Measurements from ENCODE around the gene SLC5A9.

SLC5A9 gene

DNA sequence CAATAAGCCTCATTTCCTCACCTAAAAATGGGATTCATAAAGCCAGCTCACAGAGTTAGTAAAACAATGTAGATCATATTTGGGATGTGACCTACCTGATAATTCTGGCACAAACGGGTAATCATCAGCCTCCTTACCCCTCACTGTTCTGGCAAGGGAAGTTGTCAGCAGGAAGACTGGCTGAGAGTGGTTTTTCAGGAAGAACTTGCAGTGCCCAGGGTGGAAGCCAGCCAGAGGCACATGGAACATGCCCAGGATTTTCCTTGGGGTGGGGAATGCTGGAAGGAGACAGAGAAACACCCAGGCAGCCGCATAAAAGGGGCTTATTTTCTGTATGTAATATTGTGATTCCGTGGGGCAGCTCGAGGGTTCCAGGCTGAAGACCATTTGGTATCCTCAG is 7.7 kb upstream of the SLC5A9 start:
- no peak for DNase-seq

DNA sequence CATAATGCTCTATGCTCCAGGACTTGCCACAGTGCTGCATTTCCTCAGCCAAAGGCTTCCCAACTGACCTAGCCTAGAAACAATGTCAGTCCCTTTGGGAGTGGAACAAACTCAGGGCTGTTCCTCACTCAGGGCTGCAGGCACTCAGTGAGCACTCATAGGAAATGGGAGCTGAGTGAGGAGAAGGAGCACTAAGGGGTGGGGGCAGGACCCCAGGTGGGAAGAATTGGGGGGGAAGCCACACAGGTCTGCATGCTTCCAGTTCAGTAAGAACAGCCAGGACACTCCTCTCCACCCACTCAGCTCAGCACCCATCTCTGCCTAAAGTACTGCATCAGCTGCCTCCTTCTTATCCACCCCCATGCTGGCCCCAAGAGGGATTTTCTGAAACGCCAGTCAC is 7.3 kb upstream of the SLC5A9 start:
- DNase-seq = no peak

DNA sequence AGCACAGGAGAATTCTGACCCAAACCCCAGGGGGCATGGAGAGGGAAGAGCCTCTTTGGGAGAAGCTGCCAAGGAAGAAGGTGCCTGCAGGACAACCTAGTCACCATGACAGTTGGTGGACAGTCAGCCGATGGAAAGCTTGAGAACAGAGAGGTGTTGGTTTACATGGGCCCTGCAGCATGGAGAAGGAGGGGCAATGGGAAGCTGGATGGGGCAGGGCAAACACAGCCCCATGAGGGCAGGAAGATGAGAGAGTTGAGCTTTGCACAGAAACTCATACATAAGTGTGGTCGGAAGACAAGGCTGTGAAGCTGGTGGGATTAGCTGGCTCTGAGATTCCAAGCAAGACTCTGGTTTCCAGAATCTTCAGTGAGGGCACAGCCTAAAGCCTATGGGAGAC is 6.6 kb upstream of the SLC5A9 start:
- DNase-seq = no peak

DNA sequence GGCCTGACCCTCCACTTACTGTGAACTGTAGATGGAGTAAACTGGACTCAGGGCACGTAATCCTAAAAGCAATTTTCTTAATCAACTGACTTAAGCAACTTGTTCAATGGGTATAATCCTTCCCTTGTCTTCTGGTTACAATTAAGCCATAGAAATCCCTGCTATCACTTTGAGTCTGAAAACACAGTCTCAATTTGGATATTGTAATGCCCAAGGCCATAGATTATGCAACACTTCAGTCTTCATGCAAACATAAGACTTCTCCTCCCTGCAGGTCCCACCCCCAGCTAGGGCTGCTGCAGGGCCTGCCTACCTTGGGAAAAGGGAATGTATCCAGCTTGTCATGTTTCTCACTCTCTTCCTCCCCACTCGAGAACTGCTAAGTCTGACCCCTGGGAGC is 6.2 kb upstream of the SLC5A9 start:
- no peak for DNase-seq

DNA sequence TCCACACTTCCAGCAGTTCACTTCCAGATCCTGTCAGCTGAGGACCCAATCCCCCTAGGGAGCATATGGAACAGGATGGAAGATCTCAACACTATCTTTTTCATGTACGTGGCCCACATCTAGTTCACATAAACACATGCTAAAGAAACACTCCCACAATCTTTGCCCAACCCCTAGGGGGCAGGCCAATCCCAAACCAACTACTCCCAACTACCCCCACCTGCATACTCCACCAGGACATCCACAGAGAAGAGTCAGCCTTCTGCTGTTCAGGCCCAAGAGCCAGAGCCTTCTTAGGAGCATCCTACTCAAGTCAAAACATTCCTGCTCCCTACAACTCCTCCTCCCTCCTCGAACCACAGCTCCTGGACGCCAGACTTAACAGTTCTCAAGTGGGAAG is 5.6 kb upstream of the SLC5A9 start:
- DNase-seq = no peak

DNA sequence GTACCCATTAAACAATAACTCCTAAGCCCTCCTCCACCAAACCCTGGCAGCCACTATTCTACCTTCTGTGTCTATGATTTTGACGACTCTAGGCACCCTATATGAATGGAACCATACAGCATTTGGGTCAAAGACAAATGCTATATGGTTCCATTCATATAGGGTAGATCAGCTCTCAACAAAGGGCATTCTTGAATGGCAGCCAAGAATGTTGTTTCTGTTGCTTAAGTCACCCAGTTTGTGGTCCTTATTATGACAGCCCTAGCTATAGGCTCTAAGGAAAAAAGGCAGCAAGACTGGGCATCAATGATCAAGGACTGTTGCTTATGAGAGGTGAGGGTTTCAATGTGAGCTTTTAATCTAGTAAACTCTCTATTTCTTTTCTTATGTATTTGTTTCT is 4.7 kb upstream of the SLC5A9 start:
- no peak for DNase-seq

DNA sequence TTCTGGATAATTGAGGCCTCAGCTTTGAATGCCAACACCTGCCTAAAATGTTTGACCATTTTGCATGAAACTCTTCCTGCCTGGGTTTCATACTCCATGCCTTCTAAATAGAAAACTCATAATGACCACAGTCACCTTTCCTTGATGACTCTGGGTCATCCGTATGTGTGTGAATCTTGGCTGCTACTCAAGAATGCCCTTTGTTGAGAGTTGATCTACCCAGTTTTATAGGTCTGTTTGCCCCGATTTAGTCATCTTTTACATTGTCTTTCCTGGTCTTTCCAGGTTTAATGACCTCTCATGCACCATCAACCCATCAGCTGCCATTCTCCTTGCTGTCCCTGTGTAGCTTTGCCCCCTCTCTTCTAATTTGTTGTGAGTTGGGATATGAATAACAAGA is 2.7 kb upstream of the SLC5A9 start:
- no peak for DNase-seq

DNA sequence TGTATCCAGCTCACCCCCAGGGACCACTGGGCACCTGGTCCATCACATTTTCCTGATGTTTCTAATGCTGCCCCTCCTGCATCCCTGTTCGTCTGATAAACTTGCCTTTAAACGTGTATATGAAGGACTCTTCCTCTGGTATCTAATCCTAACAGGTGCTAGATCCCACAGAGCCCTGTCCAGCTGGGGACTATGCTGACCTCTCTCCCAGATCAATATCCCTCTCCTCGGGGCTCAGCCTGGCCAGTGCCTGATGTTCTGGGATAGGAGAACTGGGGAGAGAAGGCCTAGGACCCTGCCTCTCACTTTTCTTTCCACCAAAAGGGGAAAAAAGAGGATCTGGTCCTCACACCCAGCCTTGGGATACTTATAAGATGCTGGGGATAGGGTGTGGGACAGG is 1.4 kb upstream of the SLC5A9 start:
- DNase-seq = no peak

DNA sequence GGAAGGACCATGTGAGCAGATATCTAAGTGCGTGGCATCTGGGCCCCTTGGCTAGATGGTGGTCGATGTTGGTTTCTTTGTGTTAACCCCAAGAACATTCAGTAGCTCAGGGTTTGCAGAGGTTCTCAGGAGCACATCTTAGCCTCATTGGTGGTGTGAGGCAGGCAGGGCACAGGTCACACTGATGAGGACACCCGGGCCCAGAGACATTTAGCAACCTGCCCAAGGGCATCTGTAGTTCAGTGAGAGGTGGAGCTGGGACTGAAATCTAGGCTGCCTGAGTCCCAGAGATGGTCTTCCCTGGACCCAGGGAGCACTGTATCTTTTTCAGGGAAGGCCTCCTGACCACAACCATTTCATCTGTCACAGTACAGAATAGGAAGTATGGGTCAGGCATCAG is 859 bp upstream of the SLC5A9 start:
- DNase-seq = no peak

DNA sequence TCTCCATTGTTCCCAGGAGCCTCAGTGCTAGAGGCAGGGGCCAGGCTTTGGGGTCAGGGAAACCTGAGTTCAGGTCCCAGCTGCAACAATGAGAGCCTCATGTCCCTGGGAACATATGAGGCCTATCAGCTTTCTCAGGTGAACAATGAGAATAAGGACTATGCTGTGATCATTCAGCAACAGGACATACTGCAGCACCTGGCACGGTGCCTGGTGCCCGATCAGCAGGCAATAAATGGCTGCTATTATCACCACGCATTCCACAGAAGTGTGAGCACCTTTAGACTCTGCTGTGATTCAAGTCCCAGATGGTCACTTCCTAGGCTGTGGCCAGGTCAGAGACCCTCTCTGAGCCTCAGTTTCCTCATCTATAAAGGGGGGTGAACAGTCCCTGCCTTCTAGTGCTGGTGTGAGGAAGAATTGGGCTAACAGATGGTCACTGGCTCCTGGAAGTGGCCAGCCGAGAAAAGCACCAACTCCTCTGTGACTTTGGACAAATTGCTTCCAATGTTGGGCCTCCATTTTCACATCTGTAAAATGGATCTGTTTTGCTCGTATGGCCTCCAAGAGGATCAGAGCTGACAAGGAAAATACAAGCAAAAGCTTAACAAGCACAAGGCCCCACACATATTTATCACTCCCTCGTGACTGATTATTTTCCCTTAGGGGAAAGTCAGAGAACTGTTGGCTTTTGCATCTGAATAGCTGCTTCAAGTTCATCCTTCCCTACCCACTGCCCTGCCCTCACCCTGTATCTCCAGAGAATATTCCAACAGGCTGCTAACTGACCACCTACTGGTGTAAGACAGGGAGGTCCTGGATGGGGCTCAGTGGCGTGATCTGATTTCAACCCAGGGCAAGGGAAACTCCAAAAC is 1.1 kb downstream of the SLC5A9 start:
- peak; percentile 65 for DNase-seq

DNA sequence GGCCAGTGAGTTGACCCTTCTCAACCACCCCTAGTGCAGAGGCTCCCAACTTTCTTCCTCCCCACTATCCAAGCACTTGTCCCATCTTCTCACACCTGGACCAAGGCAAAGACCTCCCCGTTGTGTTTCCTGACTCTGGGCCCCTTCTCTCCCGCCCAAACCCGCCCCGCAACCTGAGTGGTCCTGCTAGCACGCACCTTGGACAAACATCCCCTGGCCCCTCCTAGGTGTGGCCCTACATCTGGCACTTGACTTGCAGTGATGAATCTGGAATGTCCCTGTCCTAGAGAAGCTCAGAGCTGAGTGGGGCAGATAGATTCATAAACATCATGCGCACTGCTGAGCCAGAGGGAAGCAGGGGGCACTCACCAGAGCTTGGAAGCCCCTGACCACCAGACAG is 2.3 kb downstream of the SLC5A9 start:
- no peak for DNase-seq

DNA sequence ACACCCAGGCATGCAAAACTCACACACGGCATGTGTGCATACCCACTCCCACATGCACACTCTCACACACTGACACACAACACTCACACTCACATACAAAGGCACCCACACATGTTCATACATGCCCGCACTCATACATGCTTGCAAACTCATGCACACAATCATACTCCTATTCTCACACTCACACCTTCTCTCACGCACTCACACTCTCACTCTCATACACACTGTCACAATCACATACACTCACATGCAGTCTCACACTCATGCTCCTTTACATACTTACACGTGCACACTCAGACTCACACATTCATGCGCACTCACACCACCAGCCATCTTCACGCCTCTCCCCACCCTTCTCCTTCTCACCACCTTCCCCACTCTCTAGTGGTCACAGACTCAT is 3.1 kb downstream of the SLC5A9 start:
- DNase-seq = no peak

DNA sequence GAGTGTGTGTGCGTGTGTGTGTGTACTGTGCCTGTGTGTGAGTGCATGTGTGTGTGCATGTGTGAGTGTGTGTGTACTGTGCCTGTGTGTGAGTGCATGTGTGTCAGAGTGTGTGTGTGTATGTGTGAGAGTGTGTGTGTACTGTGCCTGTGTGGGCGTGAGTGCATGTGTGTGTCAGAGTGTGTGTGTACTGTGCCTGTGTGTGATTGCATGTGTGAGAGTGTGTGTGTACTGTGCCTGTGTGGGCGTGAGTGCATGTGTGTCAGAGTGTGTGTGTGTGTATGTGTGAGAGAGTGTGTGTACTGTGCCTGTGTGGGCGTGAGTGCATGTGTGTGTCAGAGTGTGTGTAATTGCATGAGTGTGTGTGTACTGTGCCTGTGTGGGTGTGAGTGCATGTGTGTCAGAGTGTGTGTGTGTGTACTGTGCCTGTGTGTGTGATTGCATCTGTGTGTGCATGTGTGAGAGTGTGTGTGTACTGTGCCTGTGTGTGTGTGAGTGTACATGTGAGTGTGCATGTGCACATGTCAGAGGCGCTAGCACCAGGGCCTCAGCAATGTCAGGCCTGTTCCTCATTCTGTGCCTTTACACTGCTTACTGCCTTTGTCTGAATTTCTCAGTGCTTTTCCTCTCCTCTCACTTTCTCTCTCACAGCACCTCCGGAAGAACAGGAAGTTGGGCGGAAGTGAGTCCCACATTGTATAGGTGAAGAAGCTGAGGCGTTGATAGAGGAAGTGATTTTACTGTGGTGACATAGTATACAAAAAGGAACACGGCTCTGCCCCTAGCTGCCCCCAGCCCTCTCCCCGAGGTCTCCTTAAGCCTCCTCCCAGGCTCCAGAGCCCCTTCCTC is 4.9 kb downstream of the SLC5A9 start:
- no peak for DNase-seq

DNA sequence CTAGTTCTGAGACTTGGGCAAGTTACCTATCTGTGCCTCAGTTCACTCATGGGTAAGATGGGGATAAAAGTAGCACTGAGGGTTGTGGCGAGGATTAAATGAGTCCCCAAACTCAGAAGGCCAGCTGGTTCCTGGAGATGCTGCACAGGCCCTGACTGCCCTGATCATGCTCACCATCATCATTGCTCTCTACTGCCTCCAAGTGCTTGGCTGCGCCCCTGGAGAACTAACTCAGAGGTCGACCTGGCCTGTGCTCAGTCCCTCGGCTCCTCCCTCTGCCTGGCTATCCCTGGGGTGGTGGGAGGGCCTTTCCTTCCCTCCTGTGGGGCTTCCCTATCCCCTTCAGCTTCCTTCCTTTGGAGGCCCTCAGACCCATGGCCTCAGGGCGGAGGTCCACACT is 5.6 kb downstream of the SLC5A9 start:
- no peak for DNase-seq

DNA sequence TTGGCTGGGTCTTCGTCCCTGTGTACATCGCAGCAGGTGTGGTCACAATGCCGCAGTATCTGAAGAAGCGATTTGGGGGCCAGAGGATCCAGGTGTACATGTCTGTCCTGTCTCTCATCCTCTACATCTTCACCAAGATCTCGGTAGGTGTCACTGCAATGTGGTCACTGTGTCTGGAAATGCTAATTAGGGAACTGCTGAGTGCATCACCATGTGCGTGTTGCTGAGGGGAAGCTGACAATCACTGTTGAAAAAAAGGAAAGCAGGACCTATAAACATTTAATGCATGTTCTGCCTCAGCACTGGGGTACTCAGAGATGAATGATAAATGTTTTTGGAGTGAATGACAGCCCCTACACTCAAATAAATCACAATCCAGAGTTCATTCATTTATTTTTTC is 6.8 kb downstream of the SLC5A9 start:
- no peak for DNase-seq

DNA sequence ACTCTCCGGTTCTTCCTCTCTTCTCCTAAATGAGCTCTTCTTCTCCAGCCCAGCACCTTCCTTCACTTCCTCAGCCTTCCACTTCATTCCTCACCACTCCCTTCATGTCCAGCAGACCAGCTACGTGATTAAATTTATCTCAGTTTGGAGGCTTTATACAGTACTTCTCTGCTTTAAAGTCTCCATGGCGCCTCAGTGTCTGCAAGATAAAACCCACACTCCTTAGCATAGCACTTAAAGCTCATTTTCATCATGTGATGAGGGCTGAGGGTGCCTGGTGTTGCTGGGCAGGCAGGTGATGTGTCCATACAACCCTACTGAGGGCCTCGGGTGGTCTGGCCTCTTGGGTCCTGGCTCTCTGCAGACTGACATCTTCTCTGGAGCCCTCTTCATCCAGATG is 7.7 kb downstream of the SLC5A9 start:
- DNase-seq = no peak

DNA sequence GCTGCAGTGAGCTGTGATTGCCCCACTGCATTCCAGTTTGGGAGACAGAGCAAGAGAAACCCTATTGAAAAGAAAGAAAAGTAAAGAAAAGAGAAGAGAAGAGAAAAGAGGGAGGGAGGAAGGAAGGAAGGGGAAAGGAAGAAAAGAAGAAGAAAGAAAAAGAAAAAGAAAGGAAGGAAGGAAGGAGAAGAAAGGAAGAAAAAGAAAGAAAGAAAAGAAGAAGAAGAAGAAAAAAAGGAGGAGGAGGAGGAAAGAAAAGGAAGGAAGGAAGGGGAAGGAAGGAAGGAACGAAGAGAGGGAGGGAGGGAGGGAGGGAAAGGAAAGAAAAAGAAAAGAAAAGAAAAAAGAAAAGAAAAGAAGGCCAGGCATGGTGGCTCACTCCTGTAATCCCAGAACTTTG is 10.2 kb downstream of the SLC5A9 start:
- no peak for DNase-seq

DNA sequence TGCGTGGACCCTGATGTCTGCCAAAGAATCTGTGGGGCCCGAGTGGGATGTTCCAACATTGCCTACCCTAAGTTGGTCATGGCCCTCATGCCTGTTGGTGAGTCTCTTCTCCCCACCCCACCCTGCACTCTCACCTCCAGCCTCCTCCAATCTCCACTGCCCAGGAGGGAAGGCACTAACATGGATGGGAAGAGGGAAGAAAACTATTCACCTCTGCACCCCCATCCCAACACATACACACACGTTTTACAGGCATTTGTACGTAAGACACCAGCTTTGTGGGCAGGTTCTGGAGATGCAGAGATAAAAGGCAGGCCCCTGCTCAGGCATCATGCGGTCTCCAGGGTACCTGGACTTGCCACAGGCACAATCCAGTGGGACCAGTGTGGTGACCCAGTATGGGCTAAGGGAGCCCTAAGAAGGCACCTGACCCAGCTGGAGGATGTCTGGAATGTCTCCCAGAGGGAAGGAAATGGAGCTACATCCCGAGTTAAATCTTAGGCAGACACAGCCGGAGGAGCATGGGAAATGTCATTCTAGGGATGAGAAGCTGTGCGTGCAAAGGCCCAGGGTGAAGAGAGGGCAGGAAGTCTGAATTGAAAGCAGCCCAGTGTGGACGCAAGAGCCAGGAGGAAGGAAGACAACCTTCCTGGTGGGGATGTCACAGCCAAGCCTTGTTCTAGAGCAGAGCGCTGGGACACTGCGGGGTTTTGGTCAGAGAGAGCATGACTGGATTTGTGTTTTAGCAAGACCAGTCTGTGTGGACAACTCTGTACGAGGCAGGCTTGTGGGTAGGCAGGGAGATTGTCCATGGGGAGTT is 11.4 kb downstream of the SLC5A9 start:
- no peak for DNase-seq

DNA sequence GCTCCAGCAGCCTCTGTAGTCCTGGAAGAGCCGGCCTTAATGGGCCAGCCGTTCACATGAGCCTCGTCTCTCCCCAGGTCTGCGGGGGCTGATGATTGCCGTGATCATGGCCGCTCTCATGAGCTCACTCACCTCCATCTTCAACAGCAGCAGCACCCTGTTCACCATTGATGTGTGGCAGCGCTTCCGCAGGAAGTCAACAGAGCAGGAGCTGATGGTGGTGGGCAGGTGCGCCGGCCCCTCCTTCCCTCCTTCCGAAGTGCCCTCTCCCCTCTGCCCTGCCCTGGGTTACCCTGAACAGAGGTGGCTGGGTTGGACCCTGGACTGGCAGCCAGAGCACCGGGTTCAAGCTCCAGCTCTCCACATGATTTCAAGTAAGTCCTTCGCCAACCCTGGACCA is 13.1 kb downstream of the SLC5A9 start:
- no peak for DNase-seq

DNA sequence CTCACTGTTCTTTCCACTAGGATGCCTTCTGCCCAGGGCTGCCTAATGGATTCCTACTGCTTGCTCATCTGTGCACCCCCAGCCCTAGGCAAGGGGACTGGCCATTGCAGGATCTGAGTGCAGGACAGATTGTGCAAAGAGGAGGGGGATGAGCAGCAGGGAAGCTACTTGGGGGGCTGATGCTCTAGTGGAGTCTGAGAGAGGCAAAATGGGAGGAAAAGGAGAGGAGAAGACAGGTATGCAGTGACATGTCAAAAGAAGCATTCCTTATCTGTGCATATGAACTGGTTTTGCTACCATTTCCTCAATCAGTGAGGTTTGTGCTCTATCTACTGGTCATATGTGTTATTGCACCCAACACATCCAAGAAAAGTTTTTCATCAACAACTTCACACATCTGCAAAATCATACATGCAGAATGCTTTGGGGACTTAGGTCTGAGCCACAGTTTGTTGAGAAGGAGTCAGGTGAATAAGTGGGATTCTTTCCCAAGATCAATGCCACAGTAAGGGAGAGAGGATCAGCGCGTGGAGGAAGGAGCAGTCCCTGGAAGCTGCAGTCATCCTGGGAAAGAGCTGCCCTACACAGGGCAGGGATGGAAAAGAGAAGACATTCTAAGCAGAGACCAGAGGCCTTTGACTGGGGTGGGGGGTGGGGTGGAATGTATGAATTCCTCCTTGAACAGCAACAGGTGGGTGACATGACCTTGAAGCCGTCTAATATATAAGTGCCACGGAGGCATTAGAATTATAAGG is 14.4 kb downstream of the SLC5A9 start:
- DNase-seq = peak; percentile 53

DNA sequence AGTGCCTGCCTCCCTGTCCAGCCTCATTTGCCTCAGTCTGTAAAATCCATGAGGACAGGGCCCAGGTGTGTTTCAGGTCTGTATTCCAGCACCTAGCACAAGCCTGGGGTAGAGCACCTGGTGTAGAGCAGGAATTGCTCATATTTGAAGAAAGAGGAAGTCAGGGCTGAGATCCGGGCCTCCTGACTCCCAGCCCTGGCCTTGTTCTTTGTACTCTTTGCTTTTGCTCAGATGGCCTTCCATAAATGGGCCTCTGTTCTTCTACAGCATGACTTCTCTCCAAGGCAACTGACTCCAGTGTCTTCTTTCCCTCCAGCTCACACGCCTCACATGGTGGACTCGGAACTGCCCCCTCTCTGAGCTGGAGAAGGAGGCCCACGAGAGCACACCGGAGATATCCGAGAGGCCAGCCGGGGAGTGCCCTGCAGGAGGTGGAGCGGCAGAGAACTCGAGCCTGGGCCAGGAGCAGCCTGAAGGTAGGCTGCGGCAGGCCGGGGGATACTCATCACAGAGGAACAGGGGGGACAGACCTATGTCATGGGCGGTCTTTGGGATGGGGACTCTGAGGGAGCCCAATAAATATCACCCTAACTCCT is 19.7 kb downstream of the SLC5A9 start:
- DNase-seq = no peak

DNA sequence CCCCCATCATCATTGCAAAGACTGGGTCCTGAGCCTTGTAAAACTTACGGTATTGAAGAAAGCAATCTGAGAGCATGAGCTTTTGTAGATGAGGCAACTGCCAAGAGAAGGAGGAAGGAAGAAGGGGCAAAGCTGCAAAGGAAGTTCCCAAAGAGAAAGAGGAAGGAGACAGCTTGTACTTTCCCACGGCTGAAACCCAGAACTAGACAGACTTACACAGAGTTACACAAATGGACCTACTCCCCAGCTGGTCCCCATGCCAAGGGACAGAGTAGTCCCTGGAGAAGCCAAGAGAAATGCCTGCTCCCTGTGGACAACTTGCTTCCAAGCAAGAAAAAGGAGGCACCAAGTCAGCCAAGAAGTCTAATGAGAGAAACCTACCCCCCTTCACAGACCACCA is 22.6 kb downstream of the SLC5A9 start:
- DNase-seq = no peak
